Loucy (cell line): ENCODE data around the gene GLG1.

ENCODE experiments used
- H2AFZ ChIP-seq: fragments of 200-600 bp; sonication (generic); 2 replicates; pipeline ENCODE4 v1.6.0; 2016; ENCODE audit warnings: antibody characterized with exemption, mild to moderate bottlenecking, low read length, moderate library complexity
- H3F3A ChIP-seq: fragments of 200-600 bp; 2 replicates; pipeline ENCODE4 v1.6.0; 2016; ENCODE audit warnings: antibody characterized with exemption, low read depth, mild to moderate bottlenecking
- H3K27me3 ChIP-seq: fragments of 200-600 bp; sonication (generic); 2 replicates; pipeline ENCODE4 v1.6.1; 2014; ENCODE audit warnings: low read length, mild to moderate bottlenecking; ENCODE audit not compliant: insufficient read depth, poor library complexity, severe bottlenecking
- H3K36me3 ChIP-seq: fragments of 200-600 bp; sonication (generic); 2 replicates; pipeline ENCODE4 v1.6.1; 2016; ENCODE audit warnings: low read length; ENCODE audit not compliant: insufficient read depth
- H3K4me1 ChIP-seq: fragments of 200-600 bp; sonication (generic); 2 replicates; pipeline ENCODE4 v1.5.1; 2014; ENCODE audit warnings: low read length, mild to moderate bottlenecking; ENCODE audit not compliant: insufficient read depth, poor library complexity, severe bottlenecking
- H3K4me2 ChIP-seq: fragments of 200-600 bp; sonication (generic); 2 replicates; pipeline ENCODE4 v1.6.0; 2014; ENCODE audit warnings: antibody characterized with exemption, low read length, low read depth, mild to moderate bottlenecking; ENCODE audit not compliant: poor library complexity, severe bottlenecking
- H3K4me3 ChIP-seq: fragments of 200-600 bp; sonication (generic); 2 replicates; pipeline ENCODE4 v1.5.1; 2014; ENCODE audit warnings: low read length, mild to moderate bottlenecking, mixed read lengths; ENCODE audit not compliant: poor library complexity, severe bottlenecking
- H3K79me2 ChIP-seq: fragments of 200-600 bp; sonication (generic); 2 replicates; pipeline ENCODE4 v1.6.1; 2014; ENCODE audit warnings: low read length; ENCODE audit not compliant: insufficient read depth
- H3K9ac ChIP-seq: fragments of 200-600 bp; sonication (generic); 2 replicates; pipeline ENCODE4 v1.6.0; 2014; ENCODE audit warnings: mild to moderate bottlenecking, low read depth, low read length, moderate library complexity; ENCODE audit not compliant: poor library complexity, severe bottlenecking
- H3K9me2 ChIP-seq: fragments of 200-600 bp; sonication (generic); replicated peaks from 2 replicates; pipeline ENCODE4 v1.6.1; 2016; ENCODE audit warnings: low read depth, low read length, mixed read lengths
- H3K9me3 ChIP-seq: fragments of 200-600 bp; sonication (generic); 2 replicates; pipeline ENCODE4 v1.6.1; 2014; ENCODE audit warnings: mild to moderate bottlenecking, antibody characterized with exemption, low read length, low read depth; ENCODE audit not compliant: insufficient read depth
- H4K20me1 ChIP-seq: fragments of 200-600 bp; sonication (generic); 2 replicates; pipeline ENCODE4 v1.6.0; 2014; ENCODE audit warnings: antibody characterized with exemption, low read length, mild to moderate bottlenecking; ENCODE audit not compliant: insufficient read depth, poor library complexity, severe bottlenecking
- EZH2phosphoT487 ChIP-seq: fragments of 200-600 bp; IDR thresholded peaks from 2 replicates; pipeline ENCODE4 v1.6.1; 2018; ENCODE audit warnings: antibody characterized with exemption, mild to moderate bottlenecking, moderate library complexity, borderline replicate concordance
- TF ChIP-seq, protein P1 (sequence below): fragments of 200-600 bp; sonication (generic); conservative IDR thresholded peaks from 2 replicates; pipeline ENCODE4 v1.5.1; 2014; ENCODE audit warnings: mild to moderate bottlenecking, antibody characterized with exemption, low read length

The GLG1 gene

DNA sequence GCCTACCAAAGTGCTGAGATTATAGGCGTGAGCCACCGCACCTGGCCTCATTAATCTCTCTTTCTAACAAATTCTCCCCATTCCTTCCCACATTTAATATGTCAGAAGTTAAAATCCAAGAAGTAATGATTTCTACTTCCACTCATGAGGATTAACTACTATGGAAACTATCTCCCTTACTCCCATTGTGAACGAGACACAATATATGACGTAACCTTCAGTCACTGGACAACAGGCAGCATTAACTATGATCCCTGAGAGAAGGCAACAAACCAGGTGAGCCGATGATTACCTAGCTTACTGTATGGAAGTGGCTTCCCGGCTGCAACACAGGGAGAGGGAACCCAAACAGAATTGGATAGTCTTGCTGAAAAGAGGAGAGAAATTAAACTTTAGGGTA lies 20.0 kb downstream of the GLG1 start:
- no peak for TF ChIP-seq EZH2phosphoT487
- TF ChIP-seq, protein P1, sequence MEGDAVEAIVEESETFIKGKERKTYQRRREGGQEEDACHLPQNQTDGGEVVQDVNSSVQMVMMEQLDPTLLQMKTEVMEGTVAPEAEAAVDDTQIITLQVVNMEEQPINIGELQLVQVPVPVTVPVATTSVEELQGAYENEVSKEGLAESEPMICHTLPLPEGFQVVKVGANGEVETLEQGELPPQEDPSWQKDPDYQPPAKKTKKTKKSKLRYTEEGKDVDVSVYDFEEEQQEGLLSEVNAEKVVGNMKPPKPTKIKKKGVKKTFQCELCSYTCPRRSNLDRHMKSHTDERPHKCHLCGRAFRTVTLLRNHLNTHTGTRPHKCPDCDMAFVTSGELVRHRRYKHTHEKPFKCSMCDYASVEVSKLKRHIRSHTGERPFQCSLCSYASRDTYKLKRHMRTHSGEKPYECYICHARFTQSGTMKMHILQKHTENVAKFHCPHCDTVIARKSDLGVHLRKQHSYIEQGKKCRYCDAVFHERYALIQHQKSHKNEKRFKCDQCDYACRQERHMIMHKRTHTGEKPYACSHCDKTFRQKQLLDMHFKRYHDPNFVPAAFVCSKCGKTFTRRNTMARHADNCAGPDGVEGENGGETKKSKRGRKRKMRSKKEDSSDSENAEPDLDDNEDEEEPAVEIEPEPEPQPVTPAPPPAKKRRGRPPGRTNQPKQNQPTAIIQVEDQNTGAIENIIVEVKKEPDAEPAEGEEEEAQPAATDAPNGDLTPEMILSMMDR: no peak
- Histone ChIP-seq H3K4me3 (no peak overlapping the region), H3K36me3 (no peaks in the 10 kb centered on the region), H4K20me1 (peaks cover 18% of the 10 kb centered on the region), H3K4me2 (no peak overlapping the region), H3K9me2 (no peaks in the 10 kb centered on the region), H3K9me3 (no peaks in the 10 kb centered on the region), H3K4me1 (peaks cover 3% of the 10 kb centered on the region), H2AFZ (no peak overlapping the region), H3F3A (no peaks in the 10 kb centered on the region), H3K79me2 (peaks cover 71% of the 10 kb centered on the region), H3K9ac (no peak overlapping the region), H3K27me3 (no peaks in the 10 kb centered on the region)

DNA sequence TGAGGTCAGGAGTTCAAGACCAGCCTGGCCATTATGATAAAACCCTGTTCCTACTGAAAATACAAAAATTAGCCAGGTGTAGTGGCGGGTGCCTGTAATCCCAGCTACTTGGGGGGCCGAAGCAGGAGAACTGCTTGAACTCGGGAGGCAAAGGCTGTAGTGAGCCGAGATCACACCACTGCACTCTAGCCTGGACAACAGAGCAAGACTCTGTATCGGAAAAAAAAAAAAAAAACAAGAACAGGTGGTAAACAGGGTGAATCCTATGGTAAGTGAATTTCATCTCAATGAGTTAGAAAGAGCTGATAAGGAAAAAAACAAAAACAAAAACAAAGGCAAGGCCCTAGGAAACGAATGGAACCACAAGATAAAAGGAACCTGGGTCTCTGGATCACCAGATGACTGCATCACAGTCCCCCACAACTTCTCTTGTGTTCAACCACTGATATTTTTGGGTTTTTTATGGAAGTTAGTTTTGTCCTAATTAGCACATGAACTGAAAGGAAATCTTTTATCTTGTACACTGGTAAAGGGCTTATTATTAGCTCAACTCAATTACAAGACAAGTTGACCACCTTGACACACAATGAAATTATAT lies 21.0 kb downstream of the GLG1 start:
- Histone ChIP-seq H3K9me3 (no peaks in the 10 kb centered on the region), H3K4me3 (no peak overlapping the region), H3K79me2 (peaks cover 74% of the 10 kb centered on the region), H3K9me2 (no peaks in the 10 kb centered on the region), H4K20me1 (peaks cover 23% of the 10 kb centered on the region), H3K27me3 (no peaks in the 10 kb centered on the region), H3K4me2 (no peak overlapping the region), H3K36me3 (no peaks in the 10 kb centered on the region), H3F3A (no peaks in the 10 kb centered on the region), H3K4me1 (peaks cover 8% of the 10 kb centered on the region), H3K9ac (no peak overlapping the region), H2AFZ (no peak overlapping the region)
- no peak for TF ChIP-seq EZH2phosphoT487
- TF ChIP-seq, protein P1: no peak

DNA sequence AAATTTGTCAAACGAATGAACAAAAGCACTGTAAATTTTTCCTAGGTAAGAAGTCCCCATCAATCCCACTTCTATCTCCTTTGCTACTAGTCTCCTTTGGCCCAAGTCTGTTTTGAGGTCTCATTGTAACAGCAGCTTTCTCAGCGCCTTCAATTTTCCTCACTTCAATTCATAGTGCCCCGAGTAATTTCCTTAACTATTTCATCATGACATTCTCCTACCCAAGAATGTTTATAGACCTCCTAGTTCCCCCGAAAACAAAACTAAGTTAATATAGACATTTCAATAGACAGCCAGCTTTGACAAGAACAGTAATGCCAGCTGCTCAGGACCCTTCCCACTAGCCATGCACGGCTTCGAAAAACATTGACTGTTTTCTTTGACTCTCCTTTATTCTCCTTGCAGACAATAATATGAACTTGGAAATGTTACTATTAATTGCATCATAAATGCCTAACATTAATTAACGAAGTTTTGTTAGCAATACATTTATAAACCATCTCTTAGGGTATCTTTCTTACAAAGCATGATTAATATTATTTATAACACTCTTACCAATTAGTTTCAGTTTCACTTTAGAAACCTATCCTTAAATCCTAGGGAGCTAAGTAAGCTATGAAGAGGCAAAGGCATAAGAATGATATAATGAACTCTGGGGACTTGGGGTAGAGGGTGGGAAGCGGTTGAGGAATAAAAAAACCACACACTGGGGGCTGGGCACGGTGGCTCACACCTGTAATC lies 22.8 kb downstream of the GLG1 start:
- no peak overlapping the region for H3K9ac ChIP-seq
- no peak overlapping the region for H2AFZ ChIP-seq
- no peaks in the 10 kb centered on the region for H3K9me2 ChIP-seq
- peaks cover 8% of the 10 kb centered on the region for H3K4me1 ChIP-seq
- H3K79me2 ChIP-seq: peaks cover 83% of the 10 kb centered on the region
- H3F3A ChIP-seq: no peaks in the 10 kb centered on the region
- no peaks in the 10 kb centered on the region for H3K9me3 ChIP-seq
- H3K4me3 ChIP-seq: no peak overlapping the region
- no peak for TF ChIP-seq EZH2phosphoT487
- TF ChIP-seq, protein P1: no peak
- H3K27me3 ChIP-seq: no peaks in the 10 kb centered on the region
- peak overlapping the region; percentile 2 for H3K4me2 ChIP-seq
- H4K20me1 ChIP-seq: peaks cover 24% of the 10 kb centered on the region
- H3K36me3 ChIP-seq: no peaks in the 10 kb centered on the region
